ENCODE results near the gene LYAR. TPM values are rescaled to one million over a fixed set of nuclear protein-coding genes. Genes with fewer than 3 reads are reported as not detected.
A peak's percentile ranks its signal among the peaks of the same experiment; 100 is the strongest.
"Not testable (repeated sequence)": the region's sequence is repeated elsewhere in the genome, so short reads cannot be mapped to it uniquely, and the experiment has no call there.

LYAR gene
- total and polyA plus RNA-seq, 2 experiments from 2014 or later, result 44.0 to 105 TPM

DNA sequence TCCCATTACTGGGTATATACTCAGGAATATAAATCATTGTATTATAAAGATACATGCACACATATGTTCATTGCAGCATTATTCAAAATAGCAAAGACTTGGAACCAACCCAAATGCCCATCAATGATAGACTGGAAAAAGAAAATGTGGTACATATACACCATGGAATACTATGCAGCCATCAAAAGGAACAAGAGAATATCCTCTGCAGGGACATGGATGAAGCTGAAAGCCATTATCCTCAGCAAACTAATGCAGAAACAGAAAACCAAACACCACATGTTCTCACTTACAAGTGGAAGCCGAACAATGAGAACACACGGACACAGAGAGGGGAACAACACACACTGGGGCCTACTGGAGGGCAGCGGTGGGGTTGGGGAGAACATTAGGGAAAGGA lies 32.2 kb downstream of the LYAR start:
- H3K4me1 ChIP-seq (ENCODE audit: insufficient read depth); H3K9me3 Mint-ChIP-seq; H3K27ac ChIP-seq (ENCODE audit: low read depth); H3K36me3 ChIP-seq (ENCODE audit: insufficient read depth); H3K4me2 ChIP-seq; H3K27me3 ChIP-seq (ENCODE audit: insufficient read depth); H3F3A ChIP-seq (replicated peaks; ENCODE audit: low read depth); H3K27me3 Mint-ChIP-seq (ENCODE audit: insufficient read depth, low read depth, poor library complexity); H3K4me3 Mint-ChIP-seq; H3K36me3 Mint-ChIP-seq (ENCODE audit: low read depth); H3K4me3 ChIP-seq; H3K9me2 ChIP-seq (ENCODE audit: insufficient read depth); H3K79me2 ChIP-seq (replicated peaks; ENCODE audit: insufficient read depth); H3K4me1 Mint-ChIP-seq; DNase-seq (ENCODE audit: low spot score); ATAC-seq; H4K20me1 ChIP-seq (replicated peaks; ENCODE audit: insufficient read depth); H2AFZ ChIP-seq; H3K27ac Mint-ChIP-seq: not testable (repeated sequence)

DNA sequence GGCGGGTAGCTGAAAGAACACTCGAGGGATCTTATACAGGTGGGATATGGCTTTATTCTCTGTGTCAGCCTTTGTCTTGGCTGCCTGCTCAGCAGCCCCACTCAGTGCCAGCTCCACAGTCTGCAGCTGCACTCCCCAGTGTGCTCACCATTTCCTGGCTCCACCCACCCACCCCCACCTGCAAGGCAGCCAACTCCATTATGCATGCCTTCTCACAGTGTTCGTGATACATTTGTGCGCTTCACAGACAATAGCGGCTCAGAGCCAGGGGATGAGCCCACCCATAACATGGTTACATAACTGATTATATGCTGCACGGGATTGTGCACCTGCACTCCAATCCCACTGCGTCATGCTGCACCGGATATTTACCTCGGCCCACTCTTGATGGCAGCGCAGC lies 33.2 kb downstream of the LYAR start:
- Mint-ChIP-seq H3K4me3 (no peak overlapping the region), H3K27ac (no peak overlapping the region), H3K36me3 (ENCODE audit: low read depth) (no peaks in the 10 kb centered on the region), H3K9me3 (no peaks in the 10 kb centered on the region), H3K4me1 (no peaks in the 10 kb centered on the region), H3K27me3 (ENCODE audit: insufficient read depth, low read depth, poor library complexity) (peaks cover 6% of the 10 kb centered on the region)
- H3K4me1 ChIP-seq (ENCODE audit: insufficient read depth), result no peaks in the 10 kb centered on the region
- ATAC-seq (peak; percentile 64), DNase-seq (ENCODE audit: low spot score) (peak; percentile 7)
- H3K27ac ChIP-seq (ENCODE audit: low read depth), result no peak overlapping the region
- H3K4me2 ChIP-seq, result no peak overlapping the region
- no peaks in the 10 kb centered on the region for H3K79me2 ChIP-seq (replicated peaks; ENCODE audit: insufficient read depth)
- peaks cover 2% of the 10 kb centered on the region; the same call in 1 of the 2 replicates for H3K27me3 ChIP-seq (ENCODE audit: insufficient read depth)
- H3F3A ChIP-seq (replicated peaks; ENCODE audit: low read depth), result no peaks in the 10 kb centered on the region
- no peaks in the 10 kb centered on the region for H3K36me3 ChIP-seq (ENCODE audit: insufficient read depth)
- H3K4me3 ChIP-seq, result no peak overlapping the region
- no peaks in the 10 kb centered on the region for H3K9me2 ChIP-seq (ENCODE audit: insufficient read depth)
- no peaks in the 10 kb centered on the region for H4K20me1 ChIP-seq (replicated peaks; ENCODE audit: insufficient read depth)
- H2AFZ ChIP-seq, result no peak overlapping the region
- TF ChIP-seq, protein P1, sequence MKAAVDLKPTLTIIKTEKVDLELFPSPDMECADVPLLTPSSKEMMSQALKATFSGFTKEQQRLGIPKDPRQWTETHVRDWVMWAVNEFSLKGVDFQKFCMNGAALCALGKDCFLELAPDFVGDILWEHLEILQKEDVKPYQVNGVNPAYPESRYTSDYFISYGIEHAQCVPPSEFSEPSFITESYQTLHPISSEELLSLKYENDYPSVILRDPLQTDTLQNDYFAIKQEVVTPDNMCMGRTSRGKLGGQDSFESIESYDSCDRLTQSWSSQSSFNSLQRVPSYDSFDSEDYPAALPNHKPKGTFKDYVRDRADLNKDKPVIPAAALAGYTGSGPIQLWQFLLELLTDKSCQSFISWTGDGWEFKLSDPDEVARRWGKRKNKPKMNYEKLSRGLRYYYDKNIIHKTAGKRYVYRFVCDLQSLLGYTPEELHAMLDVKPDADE (IDR thresholded peaks at IDR 0.05), result no peak
- TF ChIP-seq POLR2AphosphoS5 (IDR thresholded peaks at IDR 0.05; ENCODE audit: low read depth) (no peak), ZNF114 (CRISPR knock-in tag; IDR thresholded peaks at IDR 0.05) (no peak), NANOG (IDR thresholded peaks at IDR 0.05; ENCODE audit: borderline replicate concordance) (no peak), ZNF331 (CRISPR knock-in tag; IDR thresholded peaks at IDR 0.05; ENCODE audit: low read depth) (no peak), STAT1 (IDR thresholded peaks at IDR 0.05; ENCODE audit: unreplicated experiment) (no peak), EZH2phosphoT487 (IDR thresholded peaks at IDR 0.05; ENCODE audit: unreplicated experiment) (no peak), EZH2 (IDR thresholded peaks at IDR 0.05; ENCODE audit: low read depth, unreplicated experiment) (no peak), CREB1 (CRISPR knock-in tag; IDR thresholded peaks at IDR 0.05; ENCODE audit: low read depth) (no peak), JUNB (IDR thresholded peaks at IDR 0.05; ENCODE audit: unreplicated experiment) (no peak)
- TF ChIP-seq, protein P2, sequence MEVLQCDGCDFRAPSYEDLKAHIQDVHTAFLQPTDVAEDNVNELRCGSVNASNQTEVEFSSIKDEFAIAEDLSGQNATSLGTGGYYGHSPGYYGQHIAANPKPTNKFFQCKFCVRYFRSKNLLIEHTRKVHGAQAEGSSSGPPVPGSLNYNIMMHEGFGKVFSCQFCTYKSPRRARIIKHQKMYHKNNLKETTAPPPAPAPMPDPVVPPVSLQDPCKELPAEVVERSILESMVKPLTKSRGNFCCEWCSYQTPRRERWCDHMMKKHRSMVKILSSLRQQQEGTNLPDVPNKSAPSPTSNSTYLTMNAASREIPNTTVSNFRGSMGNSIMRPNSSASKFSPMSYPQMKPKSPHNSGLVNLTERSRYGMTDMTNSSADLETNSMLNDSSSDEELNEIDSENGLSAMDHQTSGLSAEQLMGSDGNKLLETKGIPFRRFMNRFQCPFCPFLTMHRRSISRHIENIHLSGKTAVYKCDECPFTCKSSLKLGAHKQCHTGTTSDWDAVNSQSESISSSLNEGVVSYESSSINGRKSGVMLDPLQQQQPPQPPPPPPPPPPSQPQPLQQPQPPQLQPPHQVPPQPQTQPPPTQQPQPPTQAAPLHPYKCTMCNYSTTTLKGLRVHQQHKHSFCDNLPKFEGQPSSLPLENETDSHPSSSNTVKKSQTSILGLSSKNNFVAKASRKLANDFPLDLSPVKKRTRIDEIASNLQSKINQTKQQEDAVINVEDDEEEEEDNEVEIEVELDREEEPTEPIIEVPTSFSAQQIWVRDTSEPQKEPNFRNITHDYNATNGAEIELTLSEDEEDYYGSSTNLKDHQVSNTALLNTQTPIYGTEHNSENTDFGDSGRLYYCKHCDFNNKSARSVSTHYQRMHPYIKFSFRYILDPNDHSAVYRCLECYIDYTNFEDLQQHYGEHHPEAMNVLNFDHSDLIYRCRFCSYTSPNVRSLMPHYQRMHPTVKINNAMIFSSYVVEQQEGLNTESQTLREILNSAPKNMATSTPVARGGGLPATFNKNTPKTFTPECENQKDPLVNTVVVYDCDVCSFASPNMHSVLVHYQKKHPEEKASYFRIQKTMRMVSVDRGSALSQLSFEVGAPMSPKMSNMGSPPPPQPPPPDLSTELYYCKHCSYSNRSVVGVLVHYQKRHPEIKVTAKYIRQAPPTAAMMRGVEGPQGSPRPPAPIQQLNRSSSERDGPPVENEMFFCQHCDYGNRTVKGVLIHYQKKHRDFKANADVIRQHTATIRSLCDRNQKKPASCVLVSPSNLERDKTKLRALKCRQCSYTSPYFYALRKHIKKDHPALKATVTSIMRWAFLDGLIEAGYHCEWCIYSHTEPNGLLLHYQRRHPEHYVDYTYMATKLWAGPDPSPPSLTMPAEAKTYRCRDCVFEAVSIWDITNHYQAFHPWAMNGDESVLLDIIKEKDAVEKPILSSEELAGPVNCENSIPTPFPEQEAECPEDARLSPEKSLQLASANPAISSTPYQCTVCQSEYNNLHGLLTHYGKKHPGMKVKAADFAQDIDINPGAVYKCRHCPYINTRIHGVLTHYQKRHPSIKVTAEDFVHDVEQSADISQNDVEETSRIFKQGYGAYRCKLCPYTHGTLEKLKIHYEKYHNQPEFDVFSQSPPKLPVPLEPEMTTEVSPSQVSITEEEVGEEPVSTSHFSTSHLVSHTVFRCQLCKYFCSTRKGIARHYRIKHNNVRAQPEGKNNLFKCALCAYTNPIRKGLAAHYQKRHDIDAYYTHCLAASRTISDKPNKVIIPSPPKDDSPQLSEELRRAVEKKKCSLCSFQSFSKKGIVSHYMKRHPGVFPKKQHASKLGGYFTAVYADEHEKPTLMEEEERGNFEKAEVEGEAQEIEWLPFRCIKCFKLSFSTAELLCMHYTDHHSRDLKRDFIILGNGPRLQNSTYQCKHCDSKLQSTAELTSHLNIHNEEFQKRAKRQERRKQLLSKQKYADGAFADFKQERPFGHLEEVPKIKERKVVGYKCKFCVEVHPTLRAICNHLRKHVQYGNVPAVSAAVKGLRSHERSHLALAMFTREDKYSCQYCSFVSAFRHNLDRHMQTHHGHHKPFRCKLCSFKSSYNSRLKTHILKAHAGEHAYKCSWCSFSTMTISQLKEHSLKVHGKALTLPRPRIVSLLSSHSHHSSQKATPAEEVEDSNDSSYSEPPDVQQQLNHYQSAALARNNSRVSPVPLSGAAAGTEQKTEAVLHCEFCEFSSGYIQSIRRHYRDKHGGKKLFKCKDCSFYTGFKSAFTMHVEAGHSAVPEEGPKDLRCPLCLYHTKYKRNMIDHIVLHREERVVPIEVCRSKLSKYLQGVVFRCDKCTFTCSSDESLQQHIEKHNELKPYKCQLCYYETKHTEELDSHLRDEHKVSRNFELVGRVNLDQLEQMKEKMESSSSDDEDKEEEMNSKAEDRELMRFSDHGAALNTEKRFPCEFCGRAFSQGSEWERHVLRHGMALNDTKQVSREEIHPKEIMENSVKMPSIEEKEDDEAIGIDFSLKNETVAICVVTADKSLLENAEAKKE (CRISPR knock-in tag; IDR thresholded peaks at IDR 0.05), result no peak
- TF ChIP-seq, protein P3, sequence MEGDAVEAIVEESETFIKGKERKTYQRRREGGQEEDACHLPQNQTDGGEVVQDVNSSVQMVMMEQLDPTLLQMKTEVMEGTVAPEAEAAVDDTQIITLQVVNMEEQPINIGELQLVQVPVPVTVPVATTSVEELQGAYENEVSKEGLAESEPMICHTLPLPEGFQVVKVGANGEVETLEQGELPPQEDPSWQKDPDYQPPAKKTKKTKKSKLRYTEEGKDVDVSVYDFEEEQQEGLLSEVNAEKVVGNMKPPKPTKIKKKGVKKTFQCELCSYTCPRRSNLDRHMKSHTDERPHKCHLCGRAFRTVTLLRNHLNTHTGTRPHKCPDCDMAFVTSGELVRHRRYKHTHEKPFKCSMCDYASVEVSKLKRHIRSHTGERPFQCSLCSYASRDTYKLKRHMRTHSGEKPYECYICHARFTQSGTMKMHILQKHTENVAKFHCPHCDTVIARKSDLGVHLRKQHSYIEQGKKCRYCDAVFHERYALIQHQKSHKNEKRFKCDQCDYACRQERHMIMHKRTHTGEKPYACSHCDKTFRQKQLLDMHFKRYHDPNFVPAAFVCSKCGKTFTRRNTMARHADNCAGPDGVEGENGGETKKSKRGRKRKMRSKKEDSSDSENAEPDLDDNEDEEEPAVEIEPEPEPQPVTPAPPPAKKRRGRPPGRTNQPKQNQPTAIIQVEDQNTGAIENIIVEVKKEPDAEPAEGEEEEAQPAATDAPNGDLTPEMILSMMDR (conservative IDR thresholded peaks at IDR 0.05; ENCODE audit: low read depth in 2 of 2), result no peak

All from GM23338 (cell line).